Measurements from ENCODE around the gene CBS.
"Not testable (repeated sequence)": the region's sequence is repeated elsewhere in the genome, so short reads cannot be mapped to it uniquely, and the experiment has no call there.

Gene CBS

GRCh38 chr21:43018519-43018918 is 57.1 kb downstream of the CBS start:
- ChIA-PET CTCF (no interaction called here), POLR2A (ENCODE audit: low non-redundant PET) (interaction anchor here (0.6 to 0.7 kb wide), 2 partner anchors 126 to 893 kb away, joined by 3 to 7 read pairs; no protein-coding TSS in a partner anchor)
- no peak for DNase-seq (ENCODE audit: low spot score)
- TF ChIP-seq CTCF (conservative IDR thresholded peaks at IDR 0.05; ENCODE audit: low read depth) = no peak
- no peak overlapping the region; the same call in 1 of the 2 replicates for H3K27ac ChIP-seq

GRCh38 chr21:43016728-43017127 is 58.9 kb downstream of the CBS start:
- no peak for TF ChIP-seq CTCF (conservative IDR thresholded peaks at IDR 0.05; ENCODE audit: low read depth)

GRCh38 chr21:43015906-43016540 is 59.6 kb downstream of the CBS start:
- ChIA-PET CTCF (interaction anchor here (0.5 kb wide), 1 partner anchor 12 kb away, joined by 3 read pairs; no protein-coding TSS in a partner anchor), POLR2A (ENCODE audit: low non-redundant PET) (no interaction called here)
- no peak for DNase-seq (ENCODE audit: low spot score)
- TF ChIP-seq CTCF (conservative IDR thresholded peaks at IDR 0.05; ENCODE audit: low read depth) = no peak
- H3K27ac ChIP-seq = 0 out of 2 replicates have a peak overlapping the region, but pooled peaks have one; percentile 17

More at GRCh38 chr21:43016728-43017127, 58.9 kb downstream of the CBS start:
- no peak overlapping the region for H3K27ac ChIP-seq
- ChIA-PET POLR2A (ENCODE audit: low non-redundant PET) (no interaction called here), CTCF (interaction anchor here (0.5 kb wide), 1 partner anchor 12 kb away, joined by 3 read pairs; no protein-coding TSS in a partner anchor)
- no peak for DNase-seq (ENCODE audit: low spot score)

- TF ChIP-seq CTCF (conservative IDR thresholded peaks at IDR 0.05; ENCODE audit: low read depth) = no peak
- ChIA-PET POLR2A (ENCODE audit: low non-redundant PET) (no interaction called here), CTCF (no interaction called here)
- peak; percentile 63 for DNase-seq (ENCODE audit: low spot score)
- 0 out of 2 replicates have a peak overlapping the region, but pooled peaks have one; percentile 19 for H3K27ac ChIP-seq
Measured at GRCh38 chr21:43012596-43012995, 63.0 kb downstream of the CBS start.

GRCh38 chr21:43006874-43007208 is 68.8 kb downstream of the CBS start:
- no peak for TF ChIP-seq CTCF (conservative IDR thresholded peaks at IDR 0.05; ENCODE audit: low read depth)
- no peak for DNase-seq (ENCODE audit: low spot score)
- ChIA-PET POLR2A (ENCODE audit: low non-redundant PET) (no interaction called here), CTCF (interaction anchor here (0.6 kb wide), 1 partner anchor 75 kb away, joined by 5 read pairs; no protein-coding TSS in a partner anchor)
- H3K27ac ChIP-seq = no peak overlapping the region

GRCh38 chr21:43006051-43006873 is 69.4 kb downstream of the CBS start:
- CTCF ChIA-PET = interaction anchor here (0.6 kb wide), 1 partner anchor 74 kb away, joined by 5 read pairs; no protein-coding TSS in a partner anchor
- DNase-seq (ENCODE audit: low spot score); POLR2A ChIA-PET (ENCODE audit: low non-redundant PET); H3K27ac ChIP-seq: not testable (repeated sequence)

GRCh38 chr21:43005635-43006034 is 70.0 kb downstream of the CBS start:
- ChIA-PET POLR2A (ENCODE audit: low non-redundant PET) (no interaction called here), CTCF (no interaction called here)
- TF ChIP-seq CTCF (conservative IDR thresholded peaks at IDR 0.05; ENCODE audit: low read depth) = no peak
- no peak for DNase-seq (ENCODE audit: low spot score)
- H3K27ac ChIP-seq = no peak overlapping the region
